HG03354 (cell line): ENCODE results near the gene TRIM49B.
"Not testable (repeated sequence)": the region's sequence is repeated elsewhere in the genome, so short reads cannot be mapped to it uniquely, and the experiment has no call there.

Experiments
- ATAC-seq: cut with Tn5 transposase; IDR thresholded peaks from one replicate; pipeline ENCODE4 v1.9.1; 2021; ENCODE audit warnings: mild to moderate bottlenecking; ENCODE audit not compliant: unreplicated experiment, poor library complexity, severe bottlenecking

The TRIM49B gene

GRCh38 chr11:49028523-49028922 is at the start of gene TRIM49B:
TRIM49B (plus strand) TSS chr11:49028823; CDS start chr11:49031600, 2,777 bp downstream.
- not testable (repeated sequence) for ATAC-seq

GRCh38 chr11:48983785-48984184 is 44.8 kb upstream of the TRIM49B start, which contains the start of gene TRIM51G:
TRIM51G (minus strand) TSS chr11:48983885; CDS start chr11:48981695, 2,190 bp downstream.
- ATAC-seq = not testable (repeated sequence)

GRCh38 chr11:49048229-49048628 is 19.6 kb downstream of the TRIM49B start:
- not testable (repeated sequence) for ATAC-seq

DNA sequence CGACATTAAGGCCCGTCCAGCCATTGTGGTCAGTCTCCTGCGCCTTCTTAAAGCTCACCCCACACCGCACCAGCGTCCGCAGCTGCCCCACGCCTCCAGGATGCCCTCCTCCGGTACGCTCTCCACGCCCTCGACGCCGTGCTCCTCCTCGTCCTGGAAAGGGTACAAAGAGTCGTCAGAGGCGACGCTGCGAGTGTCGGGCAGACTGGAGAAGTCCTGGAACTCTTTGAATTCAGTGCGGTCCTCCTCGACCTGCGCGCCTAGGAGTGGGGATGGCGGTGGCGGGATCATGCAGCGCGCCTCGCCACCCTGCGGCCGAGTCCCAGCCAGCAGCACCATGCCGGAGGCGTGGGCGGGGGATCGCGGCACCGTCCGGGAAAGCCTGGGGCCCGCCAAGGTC is 21.2 kb downstream of the TRIM49B start:
- not testable (repeated sequence) for ATAC-seq

- ATAC-seq = not testable (repeated sequence)
Measured at GRCh38 chr11:49059012-49059411, 30.4 kb downstream of the TRIM49B start, which contains the start of gene TRIM64C. TRIM64C (minus strand) TSS chr11:49059112; CDS start chr11:49059112, 0 bp downstream.

GRCh38 chr11:49069897-49070296 is 41.3 kb downstream of the TRIM49B start:
- not testable (repeated sequence) for ATAC-seq
